NCI-H1092 (cell line): ENCODE data around the gene FAF1.
"Not testable (repeated sequence)": the region's sequence is repeated elsewhere in the genome, so short reads cannot be mapped to it uniquely, and the experiment has no call there.

Source experiments
- DNase-seq: peaks from one replicate; lab custom pipeline; 2025; lab: John Stamatoyannopoulos, UW

Gene FAF1

GRCh38 chr1:50959303-50959912 is 659 bp downstream of the FAF1 start:
- DNase-seq = no peak

- no peak for DNase-seq
These were observed 5.0 kb downstream of the FAF1 start for GRCh38 chr1:50955116-50955515.

- not testable (repeated sequence) for DNase-seq
These were observed 7.5 kb downstream of the FAF1 start for GRCh38 chr1:50952566-50952965.

GRCh38 chr1:50950396-50950795 is 9.7 kb downstream of the FAF1 start:
- no peak for DNase-seq

- no peak for DNase-seq
These were observed 10.6 kb downstream of the FAF1 start for GRCh38 chr1:50949286-50949982.

GRCh38 chr1:50942334-50942733 is 17.7 kb downstream of the FAF1 start:
- DNase-seq = no peak

- no peak for DNase-seq
These were observed 19.8 kb downstream of the FAF1 start for GRCh38 chr1:50940291-50940690.

GRCh38 chr1:50936321-50936720 is 23.7 kb downstream of the FAF1 start:
- no peak for DNase-seq

- DNase-seq = not testable (repeated sequence)
These were observed 24.8 kb downstream of the FAF1 start for GRCh38 chr1:50935276-50935675.

- no peak for DNase-seq
These were observed 25.2 kb downstream of the FAF1 start for GRCh38 chr1:50934838-50935237.

- not testable (repeated sequence) for DNase-seq
These were observed 26.3 kb downstream of the FAF1 start for GRCh38 chr1:50933770-50934169.

- not testable (repeated sequence) for DNase-seq
These were observed 28.0 kb downstream of the FAF1 start for GRCh38 chr1:50932043-50932442.

- no peak for DNase-seq
These were observed 28.9 kb downstream of the FAF1 start for GRCh38 chr1:50930965-50931737.

GRCh38 chr1:50930193-50930592 is 29.9 kb downstream of the FAF1 start:
- DNase-seq = no peak

- DNase-seq = no peak
These were observed 30.6 kb downstream of the FAF1 start for GRCh38 chr1:50929376-50929958.

- DNase-seq = no peak
These were observed 36.5 kb downstream of the FAF1 start for GRCh38 chr1:50923564-50923963.

GRCh38 chr1:50921029-50921428 is 39.0 kb downstream of the FAF1 start:
- DNase-seq = no peak

- no peak for DNase-seq
These were observed 39.7 kb downstream of the FAF1 start for GRCh38 chr1:50920409-50920808.

GRCh38 chr1:50917138-50918137 is 42.6 kb downstream of the FAF1 start:
- DNase-seq = no peak

- no peak for DNase-seq
These were observed 44.4 kb downstream of the FAF1 start for GRCh38 chr1:50915621-50916020.

- DNase-seq = no peak
These were observed 46.1 kb downstream of the FAF1 start for GRCh38 chr1:50913954-50914353.
